Measurements from ENCODE around the gene NAT9. TPM values are rescaled to one million over a fixed set of nuclear protein-coding genes. Genes with fewer than 3 reads are reported as not detected.

Gene NAT9, protein sequence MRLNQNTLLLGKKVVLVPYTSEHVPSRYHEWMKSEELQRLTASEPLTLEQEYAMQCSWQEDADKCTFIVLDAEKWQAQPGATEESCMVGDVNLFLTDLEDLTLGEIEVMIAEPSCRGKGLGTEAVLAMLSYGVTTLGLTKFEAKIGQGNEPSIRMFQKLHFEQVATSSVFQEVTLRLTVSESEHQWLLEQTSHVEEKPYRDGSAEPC
- total RNA-seq (2022; extraction: Qiagen RNA extraction; ENCODE audit: low read depth): 52.1 to 64.3 TPM (median 56.3 TPM) in 5 replicates

DNA sequence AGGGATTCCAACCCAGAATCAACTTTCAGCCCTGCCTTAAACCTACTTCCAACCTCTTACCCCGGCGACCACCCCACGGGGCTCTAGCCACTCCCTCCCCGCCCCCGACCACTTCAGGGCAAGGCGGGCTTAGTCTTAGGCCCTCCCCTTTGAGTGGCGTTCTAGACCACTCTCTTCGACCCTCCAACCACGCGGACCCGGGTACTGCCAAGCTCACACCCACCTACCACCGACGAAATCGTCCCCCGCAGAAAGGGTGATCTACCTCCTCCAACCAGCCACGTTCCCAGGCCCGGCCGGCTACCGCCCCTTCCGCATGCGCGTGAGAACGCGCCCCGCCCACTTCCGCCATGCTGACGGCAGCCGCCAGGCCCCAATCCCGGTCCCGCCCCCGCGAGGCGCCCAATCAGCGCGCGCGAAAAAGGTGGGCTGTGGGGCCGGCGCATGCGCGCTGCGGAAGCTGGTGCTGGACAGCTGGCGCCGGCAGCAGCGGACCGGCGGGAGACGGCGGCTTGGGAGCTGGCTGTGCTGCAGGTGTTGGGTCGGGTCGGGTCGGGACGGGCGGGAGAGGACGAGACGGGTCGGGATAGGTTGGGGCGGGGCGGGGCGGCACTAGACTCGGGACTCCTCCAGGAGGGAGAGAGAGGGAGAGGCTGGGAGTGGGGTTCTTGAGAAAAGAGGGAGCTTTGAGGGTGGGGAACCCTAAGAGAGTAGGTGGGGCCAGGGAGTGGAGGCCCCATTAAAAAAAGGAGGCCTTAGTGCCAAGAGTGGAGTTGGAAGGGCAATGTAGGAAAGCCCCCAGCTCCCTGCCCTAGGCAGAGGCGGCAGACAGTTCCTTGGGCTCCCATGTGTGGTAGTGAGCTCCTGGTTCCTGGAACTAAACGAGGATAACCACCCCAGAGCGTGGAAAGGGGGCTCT is at the start of gene NAT9:
Gene NAT9 (minus strand): TSS at position 302 of the 919 bp plus-strand sequence. CDS start 647 bp downstream, outside the sequence.

DNA sequence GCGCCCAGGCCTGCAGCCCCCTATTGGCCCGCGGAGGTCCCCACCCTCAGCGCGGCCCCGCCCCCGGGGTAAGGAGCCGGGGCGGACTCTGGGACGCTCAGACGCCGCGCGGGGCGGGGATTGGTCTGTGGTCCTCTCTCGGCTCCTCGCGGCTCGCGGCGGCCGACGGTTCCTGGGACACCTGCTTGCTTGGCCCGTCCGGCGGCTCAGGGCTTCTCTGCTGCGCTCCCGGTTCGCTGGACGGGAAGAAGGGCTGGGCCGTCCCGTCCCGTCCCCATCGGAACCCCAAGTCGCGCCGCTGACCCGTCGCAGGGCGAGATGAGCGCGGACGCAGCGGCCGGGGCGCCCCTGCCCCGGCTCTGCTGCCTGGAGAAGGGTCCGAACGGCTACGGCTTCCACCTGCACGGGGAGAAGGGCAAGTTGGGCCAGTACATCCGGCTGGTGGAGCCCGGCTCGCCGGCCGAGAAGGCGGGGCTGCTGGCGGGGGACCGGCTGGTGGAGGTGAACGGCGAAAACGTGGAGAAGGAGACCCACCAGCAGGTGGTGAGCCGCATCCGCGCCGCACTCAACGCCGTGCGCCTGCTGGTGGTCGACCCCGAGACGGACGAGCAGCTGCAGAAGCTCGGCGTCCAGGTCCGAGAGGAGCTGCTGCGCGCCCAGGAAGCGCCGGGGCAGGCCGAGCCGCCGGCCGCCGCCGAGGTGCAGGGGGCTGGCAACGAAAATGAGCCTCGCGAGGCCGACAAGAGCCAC is 27.4 kb downstream of the NAT9 start, which contains the start of gene NHERF1:
Gene NHERF1 (plus strand): TSS at position 100 of the 750 bp plus-strand sequence. CDS start 219 bp downstream, at position 319.

DNA sequence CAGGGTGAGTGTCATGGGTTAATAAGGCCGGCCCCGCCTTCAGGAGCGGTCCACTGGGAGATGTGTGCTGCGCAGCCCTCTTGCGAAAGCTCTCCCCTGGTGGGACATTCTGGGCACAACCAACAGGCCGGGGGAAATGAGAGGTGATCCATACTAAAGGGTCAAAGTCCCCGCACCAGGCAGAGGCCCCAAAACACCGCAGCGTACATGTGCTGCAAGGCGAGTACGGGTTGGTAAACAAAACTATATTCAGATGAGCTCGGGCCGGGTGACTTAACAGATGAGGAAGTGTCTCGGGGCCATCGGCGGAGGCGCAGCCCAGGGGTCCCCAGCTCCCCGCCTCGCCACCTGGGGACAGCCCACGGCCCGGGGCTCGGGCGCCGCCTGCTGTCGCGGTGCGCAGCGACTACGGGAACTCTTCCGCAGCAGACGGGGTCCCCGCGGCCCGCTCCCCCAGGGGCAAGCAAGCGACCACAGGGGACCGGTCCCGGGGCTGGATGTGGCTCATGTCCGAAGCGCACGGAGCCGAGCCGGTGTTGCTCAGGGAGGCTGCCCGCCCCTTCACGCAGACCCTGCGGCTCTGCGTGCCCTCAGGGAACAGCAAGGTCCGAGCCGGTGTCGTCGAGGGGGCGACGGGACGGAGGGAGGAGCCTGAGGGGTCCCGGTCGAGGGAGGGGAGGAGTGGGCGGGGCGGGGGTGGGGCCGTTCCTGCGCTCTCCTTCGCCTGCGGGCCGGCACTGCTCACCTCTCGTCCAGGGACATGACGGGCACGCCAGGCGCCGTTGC is 39.4 kb downstream of the NAT9 start, which contains the start of gene RAB37:
Gene RAB37 (plus strand): TSS at position 744 of the 786 bp plus-strand sequence. CDS start 17 bp downstream, at position 761.

Other genes with a start within 250 kb of the NAT9 start
- gene CD300LB, start 244.9 kb downstream of the NAT9 start, total RNA-seq (2022; extraction: Qiagen RNA extraction; ENCODE audit: low read depth): 0.07 to 0.12 TPM in 2 of 5 replicates, not detected in the others
- 0.15 to 0.26 TPM (median 0.23 TPM) in 5 replicates for gene CD300C, start 230.2 kb downstream of the NAT9 start, total RNA-seq (2022; extraction: Qiagen RNA extraction; ENCODE audit: low read depth)
- gene CD300H, start 208.8 kb downstream of the NAT9 start, total RNA-seq (2022; extraction: Qiagen RNA extraction; ENCODE audit: low read depth): 0.53 to 0.88 TPM (median 0.55 TPM) in 3 of 5 replicates, not detected in the others
- gene CD300LD, start 184.1 kb downstream of the NAT9 start, total RNA-seq (2022; extraction: Qiagen RNA extraction; ENCODE audit: low read depth): not detected in 5 replicates
- gene CD300E, start 152.6 kb downstream of the NAT9 start, total RNA-seq (2022; extraction: Qiagen RNA extraction; ENCODE audit: low read depth): not detected in 5 replicates
- not detected in 5 replicates for gene CD300LF, start 63.4 kb downstream of the NAT9 start, total RNA-seq (2022; extraction: Qiagen RNA extraction; ENCODE audit: low read depth)
- gene RAB37, start 39.1 kb downstream of the NAT9 start, total RNA-seq (2022; extraction: Qiagen RNA extraction; ENCODE audit: low read depth): 0.99 to 1.6 TPM (median 1.3 TPM) in 5 replicates
- gene NHERF1, start 27.7 kb downstream of the NAT9 start, total RNA-seq (2022; extraction: Qiagen RNA extraction; ENCODE audit: low read depth): 35.8 to 49.4 TPM (median 45.3 TPM) in 5 replicates
- 0.06 to 0.61 TPM (median 0.23 TPM) in 5 replicates for gene GRIN2C, start 83.5 kb upstream of the NAT9 start, total RNA-seq (2022; extraction: Qiagen RNA extraction; ENCODE audit: low read depth)
- gene FDXR, start 96.6 kb upstream of the NAT9 start, total RNA-seq (2022; extraction: Qiagen RNA extraction; ENCODE audit: low read depth): 54.9 to 76.2 TPM (median 59.9 TPM) in 5 replicates
- 0.10 TPM in 1 of 5 replicates, not detected in the others for gene FADS6, start 117.3 kb upstream of the NAT9 start, total RNA-seq (2022; extraction: Qiagen RNA extraction; ENCODE audit: low read depth)
- gene USH1G, start 146.9 kb upstream of the NAT9 start, total RNA-seq (2022; extraction: Qiagen RNA extraction; ENCODE audit: low read depth): 0.02 to 0.11 TPM (median 0.06 TPM) in 5 replicates
- 0.06 to 0.18 TPM (median 0.07 TPM) in 5 replicates for gene OTOP2, start 147.9 kb upstream of the NAT9 start, total RNA-seq (2022; extraction: Qiagen RNA extraction; ENCODE audit: low read depth)
- not detected in 5 replicates for gene OTOP3, start 159.6 kb upstream of the NAT9 start, total RNA-seq (2022; extraction: Qiagen RNA extraction; ENCODE audit: low read depth)
- 6.3 to 7.3 TPM (median 7.2 TPM) in 5 replicates for gene HID1, start 196.4 kb upstream of the NAT9 start, total RNA-seq (2022; extraction: Qiagen RNA extraction; ENCODE audit: low read depth)
- gene CDR2L, start 211.3 kb upstream of the NAT9 start, total RNA-seq (2022; extraction: Qiagen RNA extraction; ENCODE audit: low read depth): 35.3 to 50.0 TPM (median 44.7 TPM) in 5 replicates
- 74.1 to 83.2 TPM (median 79.3 TPM) in 5 replicates for gene MRPL58, start 236.3 kb upstream of the NAT9 start, total RNA-seq (2022; extraction: Qiagen RNA extraction; ENCODE audit: low read depth)

Data from A549 treated with DMSO at 1 μM for 4 hours (cell line).